ENCODE results near the gene GPS2.

GPS2 gene, protein sequence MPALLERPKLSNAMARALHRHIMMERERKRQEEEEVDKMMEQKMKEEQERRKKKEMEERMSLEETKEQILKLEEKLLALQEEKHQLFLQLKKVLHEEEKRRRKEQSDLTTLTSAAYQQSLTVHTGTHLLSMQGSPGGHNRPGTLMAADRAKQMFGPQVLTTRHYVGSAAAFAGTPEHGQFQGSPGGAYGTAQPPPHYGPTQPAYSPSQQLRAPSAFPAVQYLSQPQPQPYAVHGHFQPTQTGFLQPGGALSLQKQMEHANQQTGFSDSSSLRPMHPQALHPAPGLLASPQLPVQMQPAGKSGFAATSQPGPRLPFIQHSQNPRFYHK
- total RNA-seq: 1.2 to 3.8 reads per million in 2 experiments

DNA sequence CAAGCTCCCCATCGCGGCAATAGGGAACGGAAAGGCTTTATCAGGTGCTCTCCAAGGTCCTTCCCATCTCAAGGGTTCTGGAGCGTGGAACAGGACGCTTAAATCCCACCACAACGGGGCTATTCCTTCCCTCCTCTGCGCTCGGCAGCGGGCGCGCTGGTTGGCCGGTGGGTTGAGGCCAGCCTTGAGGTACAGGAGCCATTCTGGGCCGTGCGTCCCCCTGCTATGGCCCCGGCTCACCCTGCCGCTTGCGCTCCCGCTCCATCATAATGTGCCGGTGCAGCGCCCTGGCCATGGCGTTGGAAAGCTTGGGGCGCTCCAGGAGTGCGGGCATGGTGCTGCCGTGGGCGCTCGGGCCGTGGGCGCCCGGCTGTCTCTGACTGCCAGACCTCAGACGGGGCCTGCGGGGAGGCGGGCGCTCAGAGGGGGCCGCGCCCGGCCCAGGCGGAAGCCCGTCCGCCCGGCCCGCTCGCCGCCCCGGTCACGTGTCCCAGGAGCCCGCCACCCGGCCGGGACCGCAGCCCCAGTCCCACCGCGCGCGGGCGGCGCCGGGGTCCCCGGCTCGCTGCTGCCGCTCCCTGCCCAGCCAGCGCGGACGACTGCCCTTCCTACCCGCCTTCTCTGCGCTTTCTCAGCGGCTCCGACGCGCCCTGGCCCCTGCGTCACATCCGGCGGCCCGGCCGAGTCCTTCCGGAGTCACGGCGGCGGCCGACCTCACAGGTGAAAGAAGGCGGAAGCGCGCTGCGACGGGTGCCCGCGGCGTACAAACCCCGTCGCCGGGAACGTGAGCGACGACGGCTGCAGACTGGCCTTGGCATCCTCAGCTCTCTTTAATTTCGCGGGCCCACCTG is at the start of gene GPS2:
Gene GPS2 (minus strand): TSS at position 642 of the 851 bp plus-strand sequence. CDS start 308 bp downstream, at position 334.
- DNase-seq (ENCODE audit: low read depth): peak; percentile 90

DNA sequence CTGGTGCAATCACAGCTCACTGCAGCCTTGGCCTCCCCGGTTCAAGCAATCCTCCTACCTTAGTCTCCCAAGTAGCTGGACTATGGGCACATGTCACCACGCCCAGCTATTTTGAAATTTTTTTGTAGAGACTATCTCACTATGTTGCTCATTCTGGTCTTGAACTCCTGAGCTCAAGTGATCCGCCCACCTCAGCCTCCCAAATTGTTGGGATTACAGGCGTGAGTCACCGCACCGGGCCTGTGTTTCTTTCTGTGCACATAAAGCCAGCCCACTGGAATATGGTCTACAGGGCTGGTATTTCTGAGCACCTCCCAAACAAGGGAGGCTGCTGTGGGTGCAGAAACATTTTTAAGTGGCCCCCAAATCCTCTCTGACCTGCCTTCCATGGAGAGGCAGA is 48.2 kb upstream of the GPS2 start:
- no peak for DNase-seq (ENCODE audit: low read depth)

DNA sequence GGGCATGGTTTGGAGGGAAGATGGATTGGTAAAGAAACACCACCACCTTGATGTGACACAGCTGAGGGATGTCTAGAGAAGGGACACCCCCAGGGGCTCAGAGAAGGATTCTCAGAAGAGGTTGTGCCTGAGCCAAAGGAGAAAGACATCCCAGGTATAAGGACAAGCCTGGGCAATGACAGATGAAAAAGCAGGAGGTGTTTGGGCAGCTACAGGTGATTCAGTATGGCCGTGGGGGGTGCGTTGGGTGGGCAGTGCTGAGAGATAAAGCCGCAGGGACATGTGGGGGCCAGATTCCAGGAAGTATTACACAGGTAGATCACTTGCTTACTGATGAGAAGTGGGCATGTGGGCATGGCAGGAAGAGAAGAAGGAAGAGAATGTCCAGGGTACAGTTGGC is 46.7 kb upstream of the GPS2 start:
- DNase-seq (ENCODE audit: low read depth): no peak

- no peak for DNase-seq (ENCODE audit: low read depth)
These were observed 42.2 kb upstream of the GPS2 start for GRCh38 chr17:7357381-7357780.

DNA sequence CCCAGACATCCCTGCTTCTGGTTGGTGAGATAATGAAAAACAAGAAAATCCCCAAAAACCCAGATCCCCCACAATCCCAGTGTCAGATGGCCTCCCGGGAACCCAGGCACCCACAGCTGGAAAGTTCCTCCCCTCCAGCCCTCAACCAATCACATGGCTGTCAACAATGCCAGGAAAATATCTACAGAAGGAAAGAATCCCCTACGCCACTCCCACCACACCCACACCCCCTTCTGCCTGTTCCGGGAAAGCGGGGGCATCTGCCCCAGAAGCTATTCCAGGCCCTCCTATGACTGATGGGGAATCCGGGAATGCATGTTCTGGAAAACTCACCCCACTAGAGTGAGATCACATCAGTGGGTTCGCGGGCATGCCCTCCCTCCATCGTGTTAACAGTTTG is 41.6 kb upstream of the GPS2 start:
- DNase-seq (ENCODE audit: low read depth): no peak

DNA sequence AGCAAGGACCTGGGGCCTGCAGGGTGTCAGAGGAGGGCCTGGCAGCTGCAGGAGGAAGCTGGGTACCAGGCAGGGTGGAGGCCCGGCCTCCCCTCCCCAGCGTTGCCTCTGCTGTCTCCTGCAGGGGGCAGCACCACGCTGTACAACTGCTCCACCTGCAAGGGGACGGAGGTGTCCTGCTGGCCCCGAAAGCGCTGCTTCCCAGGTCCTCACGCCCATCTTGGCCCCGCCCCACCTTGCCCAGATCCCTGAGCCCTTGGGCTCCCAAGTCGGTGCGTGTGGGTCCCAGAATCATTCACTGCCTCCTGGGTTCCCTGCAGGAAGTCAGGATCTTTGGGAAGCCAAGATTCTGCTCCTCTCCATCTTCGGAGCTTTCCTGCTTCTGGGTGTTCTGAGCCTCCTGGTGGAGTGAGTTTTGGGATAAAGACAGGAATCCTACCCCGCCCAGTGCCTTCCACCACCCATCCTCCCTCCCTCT is 41.0 kb upstream of the GPS2 start:
- peak; percentile 75 for DNase-seq (ENCODE audit: low read depth)

DNA sequence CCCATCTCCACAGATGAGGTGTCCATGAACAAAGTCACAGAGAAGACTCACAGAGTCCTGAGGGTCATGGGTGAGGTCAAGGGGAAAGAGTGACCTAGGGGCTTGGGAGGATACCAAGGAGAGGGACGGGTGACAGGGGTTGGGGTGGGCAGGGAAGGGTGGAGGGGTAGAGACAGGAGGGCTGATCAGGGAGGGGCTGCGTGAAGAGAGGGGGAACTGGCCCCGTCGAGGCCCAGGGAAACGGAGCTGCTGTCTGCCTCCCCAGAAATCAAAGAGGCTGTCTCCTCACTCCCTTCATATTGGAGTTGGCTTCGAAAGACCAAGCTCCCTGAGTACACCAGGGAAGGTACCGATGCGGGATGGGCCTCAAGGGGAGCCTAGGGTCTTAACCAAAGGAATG is 40.4 kb upstream of the GPS2 start:
- no peak for DNase-seq (ENCODE audit: low read depth)

GRCh38 chr17:7355053-7355452 is 39.9 kb upstream of the GPS2 start, which contains the start of gene TMEM95:
Gene TMEM95 (plus strand): TSS chr17:7355156. CDS start chr17:7355205, 49 bp downstream.
- DNase-seq (ENCODE audit: low read depth): no peak

DNA sequence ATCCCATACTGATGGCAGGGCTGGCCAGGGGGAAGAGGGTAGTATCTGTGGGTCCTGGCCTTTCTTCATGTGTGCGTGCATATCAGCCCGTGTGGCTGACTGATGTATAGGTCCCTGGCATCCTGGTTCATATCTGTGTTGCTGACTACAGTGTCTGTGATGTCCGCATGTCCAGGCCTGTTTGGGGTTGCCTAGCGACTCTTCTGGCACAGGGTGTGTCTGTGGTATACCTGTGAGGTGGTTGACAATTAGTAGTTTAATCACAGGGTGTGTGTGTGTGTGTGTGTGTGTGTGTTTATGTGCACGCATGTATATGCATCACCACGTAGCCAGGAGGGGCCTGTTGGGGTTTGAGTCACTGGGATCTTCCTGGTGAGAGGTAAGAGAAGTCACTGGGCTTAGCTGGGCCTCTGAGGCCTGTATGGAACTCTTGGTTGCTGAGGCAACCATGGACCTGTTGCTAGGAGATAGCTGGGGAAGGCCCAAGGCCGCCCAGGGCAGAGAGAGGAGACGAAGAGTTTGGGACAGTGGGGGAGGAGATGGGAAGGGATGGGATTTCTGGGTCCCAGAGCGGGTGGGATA is 39.2 kb upstream of the GPS2 start:
- DNase-seq (ENCODE audit: low read depth): no peak

GRCh38 chr17:7352910-7353635 is 37.9 kb upstream of the GPS2 start:
- DNase-seq (ENCODE audit: low read depth): no peak

DNA sequence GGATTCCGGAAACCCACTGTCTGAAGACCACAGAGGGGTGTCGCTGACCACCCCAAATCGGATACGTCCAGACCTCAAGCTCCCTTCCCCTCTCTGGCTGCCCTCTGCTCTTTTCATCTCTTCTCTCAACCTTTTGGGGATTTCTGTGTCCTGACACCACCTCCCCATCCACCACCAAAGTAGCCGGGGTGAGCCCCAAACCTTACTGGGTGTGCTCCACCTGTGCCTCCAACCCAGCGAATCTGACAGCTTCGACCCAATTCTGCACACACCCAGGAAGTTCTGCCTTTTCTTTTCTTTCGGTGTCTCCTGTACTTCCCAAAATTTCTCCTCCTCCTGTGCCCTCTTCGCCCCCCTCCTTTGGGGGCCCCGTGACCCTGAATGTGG is 37.3 kb upstream of the GPS2 start:
- DNase-seq (ENCODE audit: low read depth): no peak

DNA sequence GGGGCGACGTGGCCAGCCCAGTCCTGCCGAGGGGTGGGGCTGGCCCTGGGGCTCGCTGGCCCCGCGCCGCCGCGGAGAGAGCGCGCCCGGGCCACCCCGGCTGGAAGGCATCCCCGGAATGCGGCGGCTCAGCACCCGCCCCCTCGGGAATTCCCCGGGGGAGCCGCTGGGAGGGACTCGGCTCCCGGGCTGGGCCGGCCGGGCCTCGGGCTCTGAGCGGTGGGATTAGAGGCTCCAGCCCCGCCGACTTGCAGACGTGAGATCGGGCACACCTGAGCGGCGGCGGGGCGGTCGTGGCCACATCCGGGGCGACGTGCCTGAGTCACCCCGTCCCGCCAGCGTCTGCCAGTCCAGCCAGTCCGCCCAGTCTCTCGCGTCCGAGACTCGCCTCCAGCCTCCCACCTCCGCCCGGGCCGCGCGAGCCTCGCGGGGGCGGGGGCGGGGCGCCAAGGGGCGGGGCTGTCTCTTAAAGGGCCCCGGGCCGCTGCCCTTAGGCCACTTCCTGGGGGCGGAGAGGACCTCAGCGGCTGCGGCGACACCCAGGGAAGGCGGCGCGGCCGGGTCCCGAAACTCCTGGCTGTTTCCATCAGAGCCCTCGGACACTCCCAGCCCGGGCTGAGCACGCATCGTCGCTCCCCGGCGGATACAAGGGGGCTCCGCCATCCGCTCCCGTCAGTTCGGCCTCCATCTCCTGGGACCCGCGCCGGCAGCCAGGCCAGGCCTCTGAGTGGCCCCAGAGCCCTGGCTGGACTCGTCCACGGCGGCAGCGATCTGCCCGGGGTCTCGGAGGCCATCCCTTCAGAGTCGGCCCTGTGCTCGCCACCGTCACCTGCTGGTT is 36.7 kb upstream of the GPS2 start, which contains the start of gene KCTD11:
Gene KCTD11 (plus strand): TSS at position 498 of the 838 bp plus-strand sequence.
- DNase-seq (ENCODE audit: low read depth): peak; percentile 55

DNA sequence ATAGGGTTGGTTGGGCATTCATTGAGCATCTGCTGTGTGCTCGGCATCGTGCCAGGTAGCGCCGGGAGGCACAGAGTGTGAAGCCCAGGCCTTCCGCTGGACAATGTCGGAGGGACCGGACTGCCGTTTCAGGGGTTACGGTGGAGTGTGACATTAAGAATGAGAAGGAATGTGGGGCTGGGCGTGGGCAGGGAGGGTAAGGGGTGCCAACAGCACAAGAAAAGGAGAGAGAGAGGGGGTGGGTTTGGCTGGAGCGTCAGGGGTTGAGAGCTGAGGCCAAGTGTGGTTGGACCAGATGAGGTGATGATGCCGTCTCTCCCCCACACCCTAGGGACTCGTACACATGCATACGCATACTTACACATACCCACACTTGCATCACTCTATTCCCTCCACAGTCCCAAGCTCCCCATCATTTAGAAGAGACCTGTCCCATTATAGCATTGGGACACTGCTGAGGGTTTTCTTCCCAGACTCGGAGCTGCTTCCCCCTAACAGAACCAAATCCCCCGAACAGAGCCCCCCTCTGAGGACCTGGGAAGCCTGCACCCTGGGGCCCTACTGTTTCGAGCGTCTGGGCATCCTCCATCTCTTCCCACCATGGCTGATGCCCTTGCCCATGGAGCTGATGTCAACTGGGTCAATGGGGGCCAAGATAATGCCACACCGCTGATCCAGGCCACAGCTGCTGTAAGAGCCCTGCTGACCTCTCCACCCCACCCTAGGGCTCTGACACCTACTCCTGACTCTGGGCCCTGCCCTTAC is 33.5 kb upstream of the GPS2 start:
- DNase-seq (ENCODE audit: low read depth): no peak

- DNase-seq (ENCODE audit: low read depth): no peak
These were observed 32.7 kb upstream of the GPS2 start for GRCh38 chr17:7347630-7348477.

GRCh38 chr17:7346761-7347614 is 31.8 kb upstream of the GPS2 start:
- no peak for DNase-seq (ENCODE audit: low read depth)

DNA sequence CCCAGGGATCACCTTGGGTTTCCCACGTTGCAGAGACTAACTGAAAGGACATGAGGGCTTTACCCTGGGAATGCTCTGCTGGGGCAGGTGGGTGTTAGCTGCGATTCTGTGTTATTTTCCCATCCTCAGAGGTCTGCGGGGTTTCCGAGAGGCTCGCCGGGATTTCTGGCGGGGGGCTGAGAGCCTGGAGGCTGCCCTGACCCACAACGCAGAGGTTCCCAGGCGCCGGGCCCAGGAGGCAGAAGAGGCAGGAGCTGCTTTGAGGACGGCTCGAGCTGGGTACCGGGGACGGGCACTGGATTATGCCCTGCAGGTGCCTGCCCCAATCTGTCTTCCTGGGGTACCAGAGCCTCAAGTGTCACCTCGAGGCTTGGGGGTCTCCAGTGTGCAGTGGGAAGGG is 28.1 kb upstream of the GPS2 start:
- no peak for DNase-seq (ENCODE audit: low read depth)

DNA sequence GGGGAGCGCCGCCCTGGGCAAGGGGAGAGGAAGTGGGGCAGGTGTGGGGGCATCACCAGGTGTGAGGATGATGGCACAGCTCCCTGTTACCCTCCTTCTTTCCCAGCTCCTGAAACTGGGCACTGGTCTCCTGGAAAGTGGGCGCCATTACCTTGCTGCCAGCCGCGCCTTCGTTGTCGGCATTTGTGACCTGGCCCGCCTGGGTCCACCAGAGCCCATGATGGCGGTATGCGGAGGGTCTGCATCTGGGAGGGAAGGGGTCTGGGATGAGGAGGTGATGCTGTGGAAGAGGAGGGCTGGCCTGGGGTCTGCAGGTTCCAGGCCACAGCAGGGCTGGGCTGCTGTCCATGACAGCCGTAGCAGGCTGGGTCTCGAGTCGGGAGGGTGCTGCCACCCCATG is 26.7 kb upstream of the GPS2 start:
- no peak for DNase-seq (ENCODE audit: low read depth)

GRCh38 chr17:7340179-7340578 is 25.0 kb upstream of the GPS2 start:
- no peak for DNase-seq (ENCODE audit: low read depth)
